K562 (cell line): ENCODE data around the gene APOM. TPM values are rescaled to one million over a fixed set of nuclear protein-coding genes. Genes with fewer than 3 reads are reported as not detected.

Experiments
- HDAC1 ChIP-seq, 2 experiments: fragments of 450-650 bp; IDR thresholded peaks; 2 replicates each; pipeline ENCODE4 v1.6.1; 2016 to 2017; ENCODE audit warnings: inconsistent platforms in 1 of 2, mild to moderate bottlenecking in 1 of 2, moderate library complexity in 1 of 2
- KLF13 ChIP-seq: fragments of 450-650 bp; IDR thresholded peaks from 2 replicates; pipeline ENCODE4 v1.6.1; 2016; ENCODE audit warnings: missing genetic modification characterization, low read depth, mild to moderate bottlenecking, missing compliant biosample characterization, moderate library complexity, borderline replicate concordance
- LARP7 ChIP-seq: fragments of 450-650 bp; IDR thresholded peaks from 2 replicates; pipeline ENCODE4 v1.6.1; 2016
- LCOR ChIP-seq: sonication (generic); formaldehyde crosslinking; IDR thresholded peaks from 2 replicates; pipeline ENCODE4 v1.8.0; 2022; ENCODE audit warnings: mild to moderate bottlenecking, missing genetic modification reagents
- NKRF ChIP-seq: fragments of 450-650 bp; IDR thresholded peaks from 2 replicates; pipeline ENCODE4 v1.6.1; 2016; ENCODE audit warnings: borderline replicate concordance
- POLR2AphosphoS2 ChIP-seq: IDR thresholded peaks from 2 replicates; pipeline ENCODE4 v1.6.1; 2012; ENCODE audit warnings: low read length, improper control_type of control experiment
- SIX5 ChIP-seq, 2 experiments: IDR thresholded peaks; 2 replicates each; pipeline ENCODE4 v1.6.1; 2011; ENCODE audit warnings: low read length in 2 of 2, borderline replicate concordance in 1 of 2, low read depth in 1 of 2, mild to moderate bottlenecking in 1 of 2, moderate library complexity in 1 of 2; ENCODE audit not compliant: insufficient read depth in 1 of 2
- SMARCA5 ChIP-seq: fragments of 450-650 bp; IDR thresholded peaks from 2 replicates; pipeline ENCODE4 v1.6.1; 2016
- STAT6 ChIP-seq: sonication (generic); formaldehyde crosslinking; IDR thresholded peaks from 2 replicates; pipeline ENCODE4 v1.8.1; 2023; ENCODE audit warnings: mild to moderate bottlenecking, missing genetic modification reagents
- YBX1 ChIP-seq: fragments of 450-650 bp; IDR thresholded peaks from 2 replicates; pipeline ENCODE4 v1.7.1; 2016; ENCODE audit warnings: mild to moderate bottlenecking
- ZNF124 ChIP-seq: sonication (generic); formaldehyde crosslinking; IDR thresholded peaks from 2 replicates; pipeline ENCODE4 v1.8.1; 2022; ENCODE audit warnings: missing genetic modification reagents
- ZNF318 ChIP-seq, 2 experiments: fragments of 450-650 bp; IDR thresholded peaks; 2 replicates each; pipeline ENCODE4 v1.6.1; 2016; ENCODE audit warnings: mild to moderate bottlenecking in 2 of 2, borderline replicate concordance in 1 of 2, low read depth in 1 of 2, moderate library complexity in 1 of 2
- polyA plus RNA-seq, 8 experiments: library from polyadenylated mRNA; depleted of rRNA in 4 of 8; stranded (reverse) in 5 of 8; unstranded in 3 of 8; fragments of >200 nt; fragmentation: Nextera tagmentation in 2 of 8; fragmentation: Illumina TruSeq in 1 of 8; extraction: Ambion mirVana in 2 of 8; extraction: Trizol in 1 of 8; gene quantifications; 2 replicates each; pipeline versions ENCODE4 v1.2.1 to v1.2.3, GENCODE V29; 2011 to 2014; ENCODE audit warnings: inconsistent platforms in 1 of 8, missing spikeins in 1 of 8
- total RNA-seq, 7 experiments: library from RNA; depleted of rRNA in 6 of 7; stranded (reverse); fragments of >200 nt in 6 of 7; fragmentation: Illumina TruSeq in 2 of 7; extraction: Trizol in 2 of 7; gene quantifications; 2 replicates each; pipeline versions ENCODE4 v1.2.1 to v1.2.3, GENCODE V29; 2011 to 2021; ENCODE audit warnings: low replicate concordance in 1 of 7

The APOM gene
- total and polyA plus RNA-seq, 9 of the 15 experiments (the other 6 are each of a cell fraction or from before 2014, with no cell fraction given), result 5.7 to 24.3 (median 10.4) TPM

- peak; percentile 27; the same call in 1 of the 2 replicates for TF ChIP-seq NKRF
- no peak for TF ChIP-seq KLF13 (tag)
- no peak for TF ChIP-seq YBX1
- 0 out of 2 replicates have a peak, but pooled peaks have one; percentile 36 for TF ChIP-seq LARP7
- peak in 1 of 2 experiments; percentile 16; a peak in 1 of 4 replicates for TF ChIP-seq ZNF318 (IDR thresholded peaks at IDR 0.05; ENCODE audit: borderline replicate concordance in 1 of 2, low read depth in 1 of 2)
- TF ChIP-seq LCOR (CRISPR knock-in tag), result no peak
- 0 out of 4 replicates have a peak, but pooled peaks of 1 of the 2 experiments have one; percentile 12 for TF ChIP-seq SIX5 (IDR thresholded peaks at IDR 0.05; ENCODE audit: borderline replicate concordance in 1 of 2, insufficient read depth in 1 of 2, low read depth in 1 of 2, low read length in 2 of 2)
- TF ChIP-seq POLR2AphosphoS2, result 0 out of 2 replicates have a peak, but pooled peaks have one; percentile 36
- TF ChIP-seq SMARCA5, result peak; percentile 58; the same call in 1 of the 2 replicates
- peak; percentile 87; the same call in 1 of the 2 replicates for TF ChIP-seq STAT6 (CRISPR knock-in tag)
- TF ChIP-seq ZNF124 (CRISPR knock-in tag), result no peak
- TF ChIP-seq HDAC1 (IDR thresholded peaks at IDR 0.05), result peak in 1 of 2 experiments; percentile 52; a peak in 2 of 4 replicates
Measured at GRCh38 chr6:31697555-31697954, 41.9 kb downstream of the APOM start (continued).
